Right lobe of liver (tissue), 6 donors: ENCODE data around the gene ATP6V1F. TPM values are rescaled to one million over a fixed set of nuclear protein-coding genes. Genes with fewer than 3 reads are reported as not detected.

Experiments used
- ATAC-seq, 4 donors: fragments of 200-7000 bp; cut with Tn5 transposase; one replicate each; pipeline ENCODE4 v1.9.1; 2020; ENCODE audit warnings: mild to moderate bottlenecking in 4 of 4, moderate library complexity in 4 of 4
- DNase-seq, 3 donors: peaks; one replicate each; pipeline ENCODE4 v3.0.0-alpha.2; 2020
- H3K27ac ChIP-seq, 3 donors: fragments of 200-600 bp; one replicate each; pipeline ENCODE4 v1.8.0; 2022
- H3K27me3 ChIP-seq, 2 donors: fragments of 200-600 bp; one replicate each; pipeline ENCODE4 v1.8.0; 2022
- H3K36me3 ChIP-seq, 4 donors: fragments of 200-600 bp; sonication (generic) in 1 of 4; one replicate each; pipeline versions ENCODE4 v1.5.1 to v1.8.0; 2017 to 2022; ENCODE audit warnings: control low read depth in 1 of 4
- H3K4me1 ChIP-seq, 4 donors: fragments of 200-600 bp; sonication (generic) in 1 of 4; one replicate each; pipeline versions ENCODE4 v1.5.1 to v1.8.0; 2017 to 2022; ENCODE audit warnings: control low read depth in 1 of 4
- H3K4me3 ChIP-seq, 3 donors: fragments of 200-600 bp; one replicate each; pipeline ENCODE4 v1.8.0; 2022
- H3K9me3 ChIP-seq, 4 donors: fragments of 200-600 bp; sonication (generic) in 1 of 4; one replicate each; pipeline versions ENCODE4 v1.5.1 to v1.8.0; 2017 to 2022; ENCODE audit warnings: control low read depth in 1 of 4
- POLR2A ChIP-seq: fragments of 450-650 bp; IDR thresholded peaks from one replicate; pipeline ENCODE4 v1.6.1; 2017; ENCODE audit warnings: antibody characterized with exemption, mild to moderate bottlenecking
- WGBS: methylation state at CpG from one replicate; pipeline ENCODE4 v1.1.6; 2018; ENCODE audit warnings: low coverage, low lambda C conversion rate; ENCODE audit not compliant: insufficient coverage; ENCODE audit errors: missing lambda C conversion rate; 5-methylcytosine and 5-hydroxymethylcytosine counted together
- intact Hi-C, 2 donors: fragments of 100-400 bp; cut with DNase I; formaldehyde crosslinking; loops; one replicate each; pipeline versions ENCODE4 v1.11.2 to v1.14.1; 2022
- total RNA-seq, 6 experiments: library from RNA; depleted of rRNA in 2 of 6; stranded (reverse); fragments of >200 nt in 2 of 6; fragmentation: NEBNext Ultra II Directional in 3 of 6; extraction: Animal tissue kit (Norgen Biotek cat#: 25700) in 3 of 6; gene quantifications; one replicate each; pipeline versions ENCODE4 v1.1.0 to v1.2.4, GENCODE V29; 2016 to 2023
- TF ChIP-seq, protein P1 (sequence below), 4 donors: fragments of 200-600 bp in 3 of 4; fragments of 450-650 bp in 1 of 4; IDR thresholded peaks; one replicate each; pipeline versions ENCODE4 v1.5.1 to v1.8.0; 2016 to 2022; ENCODE audit warnings: antibody characterized with exemption in 4 of 4, mild to moderate bottlenecking in 2 of 4
- donor health status: DM: no; HTN: yes; CAD: no.
- donor health status: DM: no; HTN: no; CAD: no.
- donor health status: DM: no; HTN: no; CAD: no.
- donor health status: DM: no; HTN: yes; CAD: no.
- donor health status: DM: no; HTN: yes; CAD: no.

Gene ATP6V1F
- total RNA-seq, 6 experiments from 2014 or later: 26.9 to 72.0 (median 38.9) TPM

DNA sequence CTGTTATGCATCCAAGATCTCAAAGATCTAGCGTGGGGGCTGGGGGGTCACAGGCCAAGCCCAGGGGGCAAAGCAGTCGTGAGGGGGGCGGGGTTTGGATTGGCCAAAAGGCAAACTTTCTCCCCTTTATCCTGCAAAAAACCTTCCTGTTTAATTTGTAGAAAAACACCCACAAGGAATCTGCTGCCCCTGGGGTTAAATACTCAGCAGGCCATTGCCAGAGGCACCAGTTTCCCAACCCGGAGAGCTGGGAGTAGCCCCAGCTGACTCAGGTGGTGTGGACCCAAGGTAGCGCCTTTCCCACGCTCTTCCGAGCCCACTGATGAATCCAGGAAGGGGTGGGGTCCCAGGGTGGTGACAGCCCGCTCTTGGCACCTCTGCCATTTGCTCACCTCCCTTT, 26.5 kb downstream of the ATP6V1F start:
- peaks cover 0 to 3% (median 0%) of the 10 kb centered on the region in 4 donors for H3K4me1 ChIP-seq
- TF ChIP-seq, protein P1, sequence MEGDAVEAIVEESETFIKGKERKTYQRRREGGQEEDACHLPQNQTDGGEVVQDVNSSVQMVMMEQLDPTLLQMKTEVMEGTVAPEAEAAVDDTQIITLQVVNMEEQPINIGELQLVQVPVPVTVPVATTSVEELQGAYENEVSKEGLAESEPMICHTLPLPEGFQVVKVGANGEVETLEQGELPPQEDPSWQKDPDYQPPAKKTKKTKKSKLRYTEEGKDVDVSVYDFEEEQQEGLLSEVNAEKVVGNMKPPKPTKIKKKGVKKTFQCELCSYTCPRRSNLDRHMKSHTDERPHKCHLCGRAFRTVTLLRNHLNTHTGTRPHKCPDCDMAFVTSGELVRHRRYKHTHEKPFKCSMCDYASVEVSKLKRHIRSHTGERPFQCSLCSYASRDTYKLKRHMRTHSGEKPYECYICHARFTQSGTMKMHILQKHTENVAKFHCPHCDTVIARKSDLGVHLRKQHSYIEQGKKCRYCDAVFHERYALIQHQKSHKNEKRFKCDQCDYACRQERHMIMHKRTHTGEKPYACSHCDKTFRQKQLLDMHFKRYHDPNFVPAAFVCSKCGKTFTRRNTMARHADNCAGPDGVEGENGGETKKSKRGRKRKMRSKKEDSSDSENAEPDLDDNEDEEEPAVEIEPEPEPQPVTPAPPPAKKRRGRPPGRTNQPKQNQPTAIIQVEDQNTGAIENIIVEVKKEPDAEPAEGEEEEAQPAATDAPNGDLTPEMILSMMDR (IDR thresholded peaks at IDR 0.05): no peak
- no peak for TF ChIP-seq POLR2A
- WGBS: 69% methylated on average over 7 of the region's 8 CpGs
- no peak overlapping the region for H3K4me3 ChIP-seq
- no peak overlapping the region for H3K27ac ChIP-seq
- no peaks in the 10 kb centered on the region for H3K36me3 ChIP-seq
- ATAC-seq (no peak), DNase-seq (peak in 1 of 3 donors; percentile 35)
- H3K9me3 ChIP-seq: no peaks in the 10 kb centered on the region
- H3K27me3 ChIP-seq: no peaks in the 10 kb centered on the region
- intact Hi-C loops: no loop called here

DNA sequence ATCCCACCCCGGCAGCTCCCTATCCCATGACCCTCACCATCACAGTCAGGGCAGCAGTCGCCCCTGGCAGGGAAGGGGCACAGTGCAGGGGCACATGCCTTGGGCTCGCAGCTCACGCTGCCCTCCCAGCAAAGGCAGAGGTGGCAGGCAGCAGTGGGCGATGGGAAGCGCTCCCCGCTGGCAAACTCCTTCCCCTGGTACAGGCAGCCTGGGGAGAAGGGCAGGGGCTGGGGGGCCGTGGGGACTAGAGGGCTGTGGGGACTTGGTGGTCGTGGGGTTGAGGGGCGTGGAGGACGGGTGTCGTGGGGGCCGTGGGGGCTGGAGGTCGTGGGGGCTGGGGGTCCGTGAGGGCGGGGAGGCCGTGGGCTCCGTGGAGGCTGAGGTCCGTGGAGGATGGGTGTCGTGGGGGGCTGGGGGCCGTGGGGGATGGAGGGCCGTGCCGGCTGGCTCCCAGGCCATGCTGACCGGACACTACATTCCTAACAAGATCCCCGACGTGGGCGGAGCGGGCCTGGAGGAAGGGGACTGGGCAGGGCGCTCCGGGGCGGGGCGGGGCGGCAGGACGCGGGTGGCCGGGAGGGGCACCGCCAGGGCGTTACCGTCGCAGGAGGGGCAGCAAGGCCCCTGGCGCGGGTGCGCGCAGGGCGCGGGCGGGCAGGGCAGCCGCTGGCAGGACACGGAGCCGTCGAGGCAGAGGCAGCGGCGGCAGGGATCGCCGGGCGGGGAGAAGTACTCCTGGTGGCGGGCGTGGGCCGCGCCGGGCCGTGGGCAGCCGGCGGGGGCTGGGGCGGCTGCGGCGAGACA, 27.9 kb downstream of the ATP6V1F start:
- H3K4me3 ChIP-seq: peak overlapping the region; percentile 5 to 25 (median 22)
- no peaks in the 10 kb centered on the region for H3K27me3 ChIP-seq
- H3K4me1 ChIP-seq: peaks cover 0 to 3% (median 0%) of the 10 kb centered on the region in 4 donors
- intact Hi-C loops: no loop called here
- no peak overlapping the region for H3K27ac ChIP-seq
- H3K36me3 ChIP-seq: no peaks in the 10 kb centered on the region
- ATAC-seq (peak; percentile 9 to 51 (median 24)), DNase-seq (peak in 1 of 3 donors; percentile 55)
- no peaks in the 10 kb centered on the region for H3K9me3 ChIP-seq
- TF ChIP-seq, protein P1 (IDR thresholded peaks at IDR 0.05): peak in 1 of 4 donors; percentile 14
- TF ChIP-seq POLR2A: no peak
- whole genome bisulfite sequencing: 69% methylated on average over 4 of the region's 67 CpGs

DNA sequence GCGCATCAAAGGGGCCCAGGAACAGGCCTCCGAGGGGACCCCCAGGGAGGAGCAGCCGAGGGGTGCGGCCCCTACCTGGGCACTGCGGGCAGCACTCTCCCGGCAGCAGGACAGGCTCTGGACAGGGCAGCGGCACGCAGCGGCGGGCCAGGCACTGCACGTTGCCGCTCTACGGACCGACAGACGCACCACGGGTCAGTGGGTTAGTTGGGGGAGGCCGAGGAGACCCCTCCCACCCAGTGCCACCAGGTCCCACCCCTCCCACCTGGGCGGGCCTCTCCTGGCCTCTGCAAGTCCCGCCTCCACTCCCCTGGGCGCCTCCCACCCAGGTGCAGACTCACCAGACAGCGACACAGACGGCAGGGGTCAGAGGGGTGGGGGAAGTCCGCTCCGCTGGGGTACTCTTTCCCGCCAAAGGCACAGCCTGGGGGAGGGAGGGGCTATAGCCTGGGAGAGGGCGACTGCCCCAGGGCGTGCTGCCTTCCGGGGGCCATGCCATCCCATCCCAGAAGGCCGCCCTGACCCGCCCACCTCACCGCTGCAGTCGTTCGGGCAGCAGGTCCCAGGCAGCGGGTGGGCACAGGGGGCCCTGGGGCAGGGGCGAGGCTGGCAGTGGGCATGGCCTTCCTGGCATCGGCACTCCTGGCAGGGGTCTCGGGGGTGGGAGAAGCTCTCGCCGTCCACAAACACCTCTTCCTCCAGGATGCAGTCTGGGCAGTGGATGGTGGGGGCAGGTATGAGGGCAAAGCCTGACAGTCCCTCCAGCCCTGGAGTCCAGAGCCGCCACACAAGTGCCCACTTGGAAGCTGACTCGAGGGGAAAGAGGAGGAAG, 28.7 kb downstream of the ATP6V1F start:
- DNase-seq (peak in 1 of 3 donors; percentile 52), ATAC-seq (peak; percentile 36 to 59 (median 44))
- Histone ChIP-seq H3K36me3 (no peaks in the 10 kb centered on the region), H3K27me3 (no peaks in the 10 kb centered on the region), H3K4me3 (peak overlapping the region; percentile 5 to 25 (median 22)), H3K27ac (no peak overlapping the region), H3K9me3 (no peaks in the 10 kb centered on the region), H3K4me1 (peaks cover 0 to 3% (median 0%) of the 10 kb centered on the region in 4 donors)
- WGBS: no CpG with 5 or more reads among the region's 41 CpGs
- TF ChIP-seq POLR2A: no peak
- TF ChIP-seq, protein P1 (IDR thresholded peaks at IDR 0.05): peak in 1 of 4 donors; percentile 9
- intact Hi-C loops: no loop called here

DNA sequence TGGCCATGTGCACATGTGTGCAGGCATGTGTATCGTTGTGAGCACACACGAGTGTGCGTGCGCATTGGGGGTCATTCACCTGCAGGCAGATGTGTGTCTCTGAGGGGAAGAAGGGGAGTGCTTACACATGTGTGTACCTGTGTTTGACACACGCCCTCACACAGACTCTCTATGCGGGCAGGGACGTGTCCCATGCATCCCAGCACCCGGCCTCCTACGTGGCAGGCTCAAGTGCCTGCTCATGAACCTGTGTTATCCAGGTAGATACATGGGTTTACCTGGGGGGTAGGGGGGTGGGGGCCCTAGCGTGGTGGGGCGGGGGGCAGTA, 29.2 kb downstream of the ATP6V1F start:
- no peak overlapping the region for H3K4me3 ChIP-seq
- H3K4me1 ChIP-seq: peaks cover 0 to 3% (median 0%) of the 10 kb centered on the region in 4 donors
- ATAC-seq (no peak), DNase-seq (no peak)
- H3K9me3 ChIP-seq: no peaks in the 10 kb centered on the region
- 83% methylated on average over 7 of the region's 11 CpGs for WGBS
- intact Hi-C loops: no loop called here
- no peaks in the 10 kb centered on the region for H3K27me3 ChIP-seq
- H3K36me3 ChIP-seq: no peaks in the 10 kb centered on the region
- no peak for TF ChIP-seq POLR2A
- TF ChIP-seq, protein P1 (IDR thresholded peaks at IDR 0.05): no peak
- H3K27ac ChIP-seq: no peak overlapping the region
